Measurements from ENCODE around the gene KIAA1671.

KIAA1671 gene

GRCh38 chr22:24982301-24983056 is 30.0 kb downstream of the KIAA1671 start:
- no peak for FAIRE-seq

GRCh38 chr22:24983151-24983550 is 30.6 kb downstream of the KIAA1671 start:
- FAIRE-seq = no peak

GRCh38 chr22:24984122-24984521 is 31.6 kb downstream of the KIAA1671 start:
- FAIRE-seq = no peak

GRCh38 chr22:24985826-24986214 is 33.3 kb downstream of the KIAA1671 start:
- FAIRE-seq = no peak

- FAIRE-seq = no peak
These were observed 34.3 kb downstream of the KIAA1671 start for GRCh38 chr22:24986816-24987215.

- no peak for FAIRE-seq
These were observed 36.6 kb downstream of the KIAA1671 start for GRCh38 chr22:24989135-24989534.

GRCh38 chr22:24989541-24989951 is 37.0 kb downstream of the KIAA1671 start:
- no peak for FAIRE-seq

- FAIRE-seq = no peak
These were observed 37.9 kb downstream of the KIAA1671 start for GRCh38 chr22:24990344-24990905.

GRCh38 chr22:24992946-24993345 is 40.4 kb downstream of the KIAA1671 start:
- FAIRE-seq = no peak

GRCh38 chr22:24994070-24994763 is 41.7 kb downstream of the KIAA1671 start:
- FAIRE-seq = no peak

GRCh38 chr22:24995649-24996180 is 43.2 kb downstream of the KIAA1671 start:
- no peak for FAIRE-seq

GRCh38 chr22:24996420-24996952 is 44.0 kb downstream of the KIAA1671 start:
- no peak for FAIRE-seq

GRCh38 chr22:24997023-24997422 is 44.5 kb downstream of the KIAA1671 start:
- FAIRE-seq = no peak

- FAIRE-seq = no peak
These were observed 48.2 kb downstream of the KIAA1671 start for GRCh38 chr22:25000686-25001085.

GRCh38 chr22:25002241-25002985 is 49.9 kb downstream of the KIAA1671 start:
- FAIRE-seq = no peak

- no peak for FAIRE-seq
These were observed 53.8 kb downstream of the KIAA1671 start for GRCh38 chr22:25006354-25006753.

GRCh38 chr22:25007444-25008106 is 55.1 kb downstream of the KIAA1671 start:
- no peak for FAIRE-seq

- FAIRE-seq = no peak
These were observed 56.1 kb downstream of the KIAA1671 start for GRCh38 chr22:25008666-25009065.

- FAIRE-seq = no peak
These were observed 60.2 kb downstream of the KIAA1671 start for GRCh38 chr22:25012741-25013143.

- FAIRE-seq = peak; percentile 41
These were observed 61.1 kb downstream of the KIAA1671 start for GRCh38 chr22:25013607-25014006.

GRCh38 chr22:25014896-25015755 is 62.6 kb downstream of the KIAA1671 start:
- FAIRE-seq = no peak
